ENCODE results near the gene SP140. TPM values are rescaled to one million over a fixed set of nuclear protein-coding genes. Genes with fewer than 3 reads are reported as not detected.
A peak's percentile ranks its signal among the peaks of the same experiment; 100 is the strongest.

SP140 gene
- polyA plus RNA-seq, 3 donors: 2.5 to 7.3 (median 5.9) TPM

DNA sequence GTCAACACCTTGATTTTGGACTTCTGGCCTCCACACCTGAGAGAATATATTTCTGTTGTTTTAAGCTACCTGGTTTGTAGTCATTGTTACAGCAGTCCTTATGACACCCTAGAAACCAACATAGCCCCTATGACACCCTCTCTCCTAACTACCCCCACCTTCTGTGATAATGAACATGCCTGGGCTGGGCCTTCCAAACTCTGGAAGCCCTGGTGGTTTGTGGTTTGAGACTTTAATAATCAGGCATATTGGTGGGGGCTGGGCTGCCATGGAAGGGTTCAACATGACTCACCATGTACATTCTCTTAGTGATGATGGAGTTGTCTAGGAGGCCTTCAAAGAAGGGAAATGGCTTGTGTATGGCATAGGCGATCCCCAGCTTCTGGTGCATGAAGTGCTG lies 9.0 kb upstream of the SP140 start:
- H4K20me1 ChIP-seq (ENCODE audit: insufficient read depth, low read length): peaks cover 54% of the 10 kb centered on the region
- no peak overlapping the region for H3K9ac ChIP-seq (ENCODE audit: insufficient read depth, low read length, poor library complexity, severe bottlenecking)
- H3K4me2 ChIP-seq (replicated peaks; ENCODE audit: extremely low read depth, low read length, poor library complexity, severe bottlenecking): peak overlapping the region; percentile 8
- WGBS (ENCODE audit: insufficient coverage): 100% methylated on average over 1 of the region's 1 CpG
- peaks cover 29 to 43% of the 10 kb centered on the region in 2 donors for H3K4me1 ChIP-seq (ENCODE audit: control insufficient read depth in 1 of 2, insufficient read depth in 2 of 2, low read length in 2 of 2)
- H3K4me3 ChIP-seq (replicated peaks in 1 of 3; ENCODE audit: low read depth in 2 of 3, low read length in 3 of 3): peak overlapping the region in 1 of 3 experiments; percentile 3
- intact Hi-C loops (cut with micrococcal nuclease): loop anchor here (5.0 to 10.0 kb wide), 2 partner anchors 111 to 198 kb away; partner anchors contain the start of genes SP100 (in 1 of the 2) and SP140L (in 1 of the 2)
- no peak for TF ChIP-seq CTCF (IDR thresholded peaks at IDR 0.05)
- H3K36me3 ChIP-seq (replicated peaks in 1 of 2; ENCODE audit: control insufficient read depth in 1 of 2, insufficient read depth in 2 of 2, low read length in 2 of 2): peaks cover 53 to 54% of the 10 kb centered on the region in 2 donors
- Mint-ChIP-seq H3K9me3 (no peaks in the 10 kb centered on the region), H3K27me3 (ENCODE audit: low read depth in 3 of 3) (no peaks in the 10 kb centered on the region), H3K36me3 (peaks cover 12 to 53% of the 10 kb centered on the region in 2 donors), H3K4me3 (no peak overlapping the region), H3K27ac (peak overlapping the region in 2 of 7 donors; percentile 46 to 57), H3K4me1 (peaks cover 37% of the 10 kb centered on the region)
- no peak overlapping the region for H2AFZ ChIP-seq (ENCODE audit: insufficient read depth, low read depth, low read length, poor library complexity, severe bottlenecking)
- H3K27ac ChIP-seq (ENCODE audit: low read depth in 1 of 2, low read length in 2 of 2): no peak overlapping the region
- DNase-seq: no peak
- no peaks in the 10 kb centered on the region for H3K27me3 ChIP-seq (ENCODE audit: control insufficient read depth in 2 of 2, insufficient read depth in 2 of 2, low read length in 2 of 2)
- peaks cover 43% of the 10 kb centered on the region for H3K79me2 ChIP-seq (ENCODE audit: insufficient read depth, low read length)
- H3K9me3 ChIP-seq (replicated peaks in 1 of 2; ENCODE audit: control insufficient read depth in 1 of 2, insufficient read depth in 1 of 2, low read length in 2 of 2): no peaks in the 10 kb centered on the region

DNA sequence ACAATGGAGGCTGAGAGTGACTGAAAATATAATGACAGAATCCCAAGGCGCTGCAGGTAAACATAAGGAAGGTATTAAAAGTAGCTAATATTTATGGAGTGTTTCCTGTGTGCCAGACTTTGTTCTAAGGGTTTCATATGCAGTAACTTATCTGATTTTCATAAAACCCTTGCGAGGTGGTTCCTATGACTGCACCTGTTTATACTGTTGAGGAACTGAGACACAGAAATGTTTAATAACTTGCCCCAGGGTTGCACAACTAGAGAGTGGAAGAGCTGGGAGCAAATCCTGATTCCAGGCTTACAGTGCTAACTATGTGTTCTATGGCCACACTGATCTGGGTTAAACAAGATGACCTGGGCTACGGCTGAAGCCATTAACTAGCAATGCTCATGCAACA lies 8.1 kb upstream of the SP140 start:
- H3K9ac ChIP-seq (ENCODE audit: insufficient read depth, low read length, poor library complexity, severe bottlenecking): no peak overlapping the region
- 43% methylated on average over 1 of the region's 3 CpGs for WGBS (ENCODE audit: insufficient coverage)
- H3K36me3 ChIP-seq (replicated peaks in 1 of 2; ENCODE audit: control insufficient read depth in 1 of 2, insufficient read depth in 2 of 2, low read length in 2 of 2): peaks cover 43 to 45% of the 10 kb centered on the region in 2 donors
- Mint-ChIP-seq H3K4me3 (peak overlapping the region in 1 of 2 donors; percentile 99), H3K4me1 (peaks cover 37% of the 10 kb centered on the region), H3K27me3 (ENCODE audit: low read depth in 3 of 3) (no peaks in the 10 kb centered on the region), H3K9me3 (no peaks in the 10 kb centered on the region), H3K27ac (peak overlapping the region in 2 of 7 donors; percentile 26 to 97), H3K36me3 (peaks cover 12 to 44% of the 10 kb centered on the region in 2 donors)
- H3K4me2 ChIP-seq (replicated peaks; ENCODE audit: extremely low read depth, low read length, poor library complexity, severe bottlenecking): peak overlapping the region; percentile 87
- TF ChIP-seq CTCF (IDR thresholded peaks at IDR 0.05): no peak
- H3K9me3 ChIP-seq (replicated peaks in 1 of 2; ENCODE audit: control insufficient read depth in 1 of 2, insufficient read depth in 1 of 2, low read length in 2 of 2): no peaks in the 10 kb centered on the region
- peaks cover 43% of the 10 kb centered on the region for H3K79me2 ChIP-seq (ENCODE audit: insufficient read depth, low read length)
- H3K27ac ChIP-seq (ENCODE audit: low read depth in 1 of 2, low read length in 2 of 2): peak overlapping the region in 1 of 2 donors; percentile 94
- H4K20me1 ChIP-seq (ENCODE audit: insufficient read depth, low read length): peaks cover 52% of the 10 kb centered on the region
- H3K4me1 ChIP-seq (ENCODE audit: control insufficient read depth in 1 of 2, insufficient read depth in 2 of 2, low read length in 2 of 2): peaks cover 29 to 43% of the 10 kb centered on the region in 2 donors
- H3K27me3 ChIP-seq (ENCODE audit: control insufficient read depth in 2 of 2, insufficient read depth in 2 of 2, low read length in 2 of 2): no peaks in the 10 kb centered on the region
- no peak overlapping the region for H2AFZ ChIP-seq (ENCODE audit: insufficient read depth, low read depth, low read length, poor library complexity, severe bottlenecking)
- intact Hi-C loops (cut with micrococcal nuclease): loop anchor here (5.0 to 10.0 kb wide), 2 partner anchors 110 to 197 kb away; partner anchors contain the start of genes SP100 (in 1 of the 2) and SP140L (in 1 of the 2)
- DNase-seq: no peak
- peak overlapping the region in 1 of 3 experiments; percentile 96 for H3K4me3 ChIP-seq (replicated peaks in 1 of 3; ENCODE audit: low read depth in 2 of 3, low read length in 3 of 3)
